H9 (cell line): ENCODE measurements around the gene MTCH1. TPM values are rescaled to one million over a fixed set of nuclear protein-coding genes. Genes with fewer than 3 reads are reported as not detected.

Experiments used
- DNase-seq: peaks from one replicate; pipeline ENCODE4 v3.0.0-alpha.2; 2017
- H2AFZ ChIP-seq: one replicate; pipeline ENCODE4 v1.6.1; 2013; ENCODE audit warnings: mild to moderate bottlenecking, low read length, control low read depth, moderate library complexity
- H2AK5ac ChIP-seq: 2 replicates; pipeline ENCODE4 v1.6.1; 2013; ENCODE audit warnings: low read length, control low read depth, mixed read lengths; ENCODE audit not compliant: insufficient read length
- H2BK120ac ChIP-seq: one replicate; pipeline ENCODE4 v1.6.1; 2013; ENCODE audit warnings: low read depth, mild to moderate bottlenecking, low read length, control low read depth, inconsistent platforms; ENCODE audit not compliant: poor library complexity, severe bottlenecking
- H2BK12ac ChIP-seq: 2 replicates; pipeline ENCODE4 v1.6.1; 2013; ENCODE audit warnings: low read length, control low read depth, mixed read lengths, low read depth; ENCODE audit not compliant: insufficient read length
- H2BK15ac ChIP-seq: 2 replicates; pipeline ENCODE4 v1.6.1; 2013; ENCODE audit warnings: low read depth, low read length, control low read depth
- H2BK20ac ChIP-seq: one replicate; pipeline ENCODE4 v1.6.1; 2013; ENCODE audit warnings: low read depth, mild to moderate bottlenecking, low read length, control low read depth, inconsistent platforms; ENCODE audit not compliant: poor library complexity, severe bottlenecking
- H2BK5ac ChIP-seq: 2 replicates; pipeline ENCODE4 v1.6.1; 2013; ENCODE audit warnings: low read length, control low read depth, mixed read lengths; ENCODE audit not compliant: insufficient read length
- H3K14ac ChIP-seq: 2 replicates; pipeline ENCODE4 v1.6.1; 2013; ENCODE audit warnings: low read length, control low read depth; ENCODE audit not compliant: insufficient read depth
- H3K18ac ChIP-seq: 2 replicates; pipeline ENCODE4 v1.6.1; 2013; ENCODE audit warnings: low read depth, mild to moderate bottlenecking, mixed read lengths, low read length, control low read depth; ENCODE audit not compliant: insufficient read length
- H3K23ac ChIP-seq: 2 replicates; pipeline ENCODE4 v1.6.1; 2013; ENCODE audit warnings: low read length, control low read depth, mixed read lengths, low read depth; ENCODE audit not compliant: insufficient read length
- H3K23me2 ChIP-seq: 2 replicates; pipeline ENCODE4 v1.6.1; 2013; ENCODE audit warnings: low read depth, mild to moderate bottlenecking, mixed read lengths, low read length, control low read depth; ENCODE audit not compliant: insufficient read length, poor library complexity, severe bottlenecking
- H3K27ac ChIP-seq: 2 replicates; pipeline ENCODE4 v1.5.1; 2013; ENCODE audit warnings: low read length, control low read depth, mixed read lengths, low read depth; ENCODE audit not compliant: insufficient read length
- H3K27me3 ChIP-seq: 2 replicates; pipeline ENCODE4 v1.6.1; 2013; ENCODE audit warnings: low read length, control low read depth, inconsistent platforms; ENCODE audit not compliant: insufficient read depth
- H3K4ac ChIP-seq: 2 replicates; pipeline ENCODE4 v1.6.1; 2013; ENCODE audit warnings: low read depth, mild to moderate bottlenecking, control low read depth, inconsistent platforms, low read length, moderate library complexity
- H3K4me1 ChIP-seq: 2 replicates; pipeline ENCODE4 v1.6.1; 2013; ENCODE audit warnings: low read length, control low read depth, inconsistent platforms; ENCODE audit not compliant: insufficient read depth
- H3K4me2 ChIP-seq: 2 replicates; pipeline ENCODE4 v1.6.1; 2013; ENCODE audit warnings: low read length, control low read depth, mixed read lengths; ENCODE audit not compliant: insufficient read length, insufficient read depth
- H3K56ac ChIP-seq: 2 replicates; pipeline ENCODE4 v1.6.1; 2013; ENCODE audit warnings: low read depth, mild to moderate bottlenecking, mixed read lengths, low read length, control low read depth; ENCODE audit not compliant: insufficient read length
- H3K79me1 ChIP-seq: 2 replicates; pipeline ENCODE4 v1.6.1; 2013; ENCODE audit warnings: low read depth, mild to moderate bottlenecking, moderate library complexity, low read length, control low read depth, inconsistent platforms; ENCODE audit not compliant: insufficient read depth, poor library complexity, severe bottlenecking
- H3K79me2 ChIP-seq: 2 replicates; pipeline ENCODE4 v1.6.1; 2013; ENCODE audit warnings: low read length, control low read depth, inconsistent platforms; ENCODE audit not compliant: insufficient read depth
- H3K9ac ChIP-seq: 2 replicates; pipeline ENCODE4 v1.6.1; 2013; ENCODE audit warnings: low read length, control low read depth, mixed read lengths; ENCODE audit not compliant: insufficient read length; ENCODE audit errors: extremely low read depth
- H3K9me3 ChIP-seq: one replicate; pipeline ENCODE4 v1.6.1; 2013; ENCODE audit warnings: low read depth, low read length, inconsistent platforms; ENCODE audit not compliant: control insufficient read depth
- H3T11ph ChIP-seq: one replicate; pipeline ENCODE4 v1.6.1; 2013; ENCODE audit warnings: mild to moderate bottlenecking, low read length, control low read depth, inconsistent platforms
- H4K20me1 ChIP-seq: one replicate; pipeline ENCODE4 v1.6.1; 2013; ENCODE audit not compliant: control insufficient read depth, insufficient read length, insufficient read depth
- H4K5ac ChIP-seq: 2 replicates; pipeline ENCODE4 v1.6.1; 2013; ENCODE audit warnings: low read depth, mild to moderate bottlenecking, mixed read lengths, low read length, control low read depth; ENCODE audit not compliant: insufficient read length
- H4K8ac ChIP-seq: replicated peaks from 2 replicates; pipeline ENCODE4 v1.6.1; 2013; ENCODE audit warnings: low read length, control low read depth, mixed read lengths, low read depth; ENCODE audit not compliant: insufficient read length
- H4K91ac ChIP-seq: 2 replicates; pipeline ENCODE4 v1.6.1; 2013; ENCODE audit warnings: low read depth, mild to moderate bottlenecking, moderate library complexity, mixed read lengths, low read length, control low read depth; ENCODE audit not compliant: insufficient read length
- H3K27ac Mint-ChIP-seq, 3 experiments: 2 replicates in 2 of 3; 3 replicates in 1 of 3; pipeline ENCODE4 v1.8.0; 2020 to 2021; ENCODE audit warnings: mixed read lengths in 3 of 3, mild to moderate bottlenecking in 1 of 3, moderate library complexity in 1 of 3
- H3K27me3 Mint-ChIP-seq: 2 replicates; pipeline ENCODE4 v1.8.0; 2021; ENCODE audit warnings: low read depth, mild to moderate bottlenecking, moderate library complexity, mixed read lengths
- H3K36me3 Mint-ChIP-seq, 3 experiments: 2 replicates in 2 of 3; 3 replicates in 1 of 3; pipeline ENCODE4 v1.8.0; 2020 to 2021; ENCODE audit warnings: low read depth in 3 of 3, mixed read lengths in 3 of 3; ENCODE audit not compliant: insufficient read depth in 1 of 3
- H3K4me1 Mint-ChIP-seq, 2 experiments: 2 replicates each; pipeline ENCODE4 v1.8.0; 2020; ENCODE audit warnings: mixed read lengths in 2 of 2
- H3K4me3 Mint-ChIP-seq, 2 experiments: 2 replicates in 1 of 2; 3 replicates in 1 of 2; pipeline ENCODE4 v1.8.0; 2020 to 2021; ENCODE audit warnings: mild to moderate bottlenecking in 2 of 2, mixed read lengths in 2 of 2, moderate library complexity in 1 of 2
- H3K9me3 Mint-ChIP-seq, 2 experiments: 2 replicates in 1 of 2; 3 replicates in 1 of 2; pipeline ENCODE4 v1.8.0; 2020; ENCODE audit warnings: mild to moderate bottlenecking in 2 of 2, mixed read lengths in 2 of 2, moderate library complexity in 1 of 2
- WGBS: extraction: QIAGEN DNeasy Blood & Tissue Kit; methylation state at CpG from one replicate; pipeline ENCODE4 v1.1.7; 2013; ENCODE audit warnings: missing lambda C conversion rate, low lambda C conversion rate, mixed read lengths; ENCODE audit not compliant: insufficient read length; ENCODE audit errors: extremely low coverage; 5-methylcytosine and 5-hydroxymethylcytosine counted together
- total RNA-seq: library from RNA; stranded (reverse); gene quantifications from 2 replicates; pipeline ENCODE4 v1.2.1, GENCODE V29; 2021
- TF ChIP-seq, protein P1 (sequence below): fragments of 200-600 bp; sonication (generic); conservative IDR thresholded peaks from 3 replicates; pipeline ENCODE4 v1.8.0; 2021; ENCODE audit warnings: antibody characterized with exemption, mild to moderate bottlenecking

Gene MTCH1
- total RNA-seq, 1 experiment from 2014 or later = 200 TPM

GRCh38 chr6:36957773-36958271 lies 28.2 kb downstream of the MTCH1 start:
- no peak overlapping the region for H2AK5ac ChIP-seq
- H3K27ac ChIP-seq = no peak overlapping the region
- H4K8ac ChIP-seq = no peak overlapping the region
- no peak overlapping the region for H2BK12ac ChIP-seq
- H3K4me2 ChIP-seq = no peak overlapping the region
- H3K27me3 Mint-ChIP-seq = no peaks in the 10 kb centered on the region
- no peak for DNase-seq
- TF ChIP-seq, protein P1, sequence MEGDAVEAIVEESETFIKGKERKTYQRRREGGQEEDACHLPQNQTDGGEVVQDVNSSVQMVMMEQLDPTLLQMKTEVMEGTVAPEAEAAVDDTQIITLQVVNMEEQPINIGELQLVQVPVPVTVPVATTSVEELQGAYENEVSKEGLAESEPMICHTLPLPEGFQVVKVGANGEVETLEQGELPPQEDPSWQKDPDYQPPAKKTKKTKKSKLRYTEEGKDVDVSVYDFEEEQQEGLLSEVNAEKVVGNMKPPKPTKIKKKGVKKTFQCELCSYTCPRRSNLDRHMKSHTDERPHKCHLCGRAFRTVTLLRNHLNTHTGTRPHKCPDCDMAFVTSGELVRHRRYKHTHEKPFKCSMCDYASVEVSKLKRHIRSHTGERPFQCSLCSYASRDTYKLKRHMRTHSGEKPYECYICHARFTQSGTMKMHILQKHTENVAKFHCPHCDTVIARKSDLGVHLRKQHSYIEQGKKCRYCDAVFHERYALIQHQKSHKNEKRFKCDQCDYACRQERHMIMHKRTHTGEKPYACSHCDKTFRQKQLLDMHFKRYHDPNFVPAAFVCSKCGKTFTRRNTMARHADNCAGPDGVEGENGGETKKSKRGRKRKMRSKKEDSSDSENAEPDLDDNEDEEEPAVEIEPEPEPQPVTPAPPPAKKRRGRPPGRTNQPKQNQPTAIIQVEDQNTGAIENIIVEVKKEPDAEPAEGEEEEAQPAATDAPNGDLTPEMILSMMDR = no peak
- no peaks in the 10 kb centered on the region for H4K20me1 ChIP-seq
- H3K27ac Mint-ChIP-seq = peak overlapping the region in 1 of 3 experiments; percentile 27; a peak in 1 of 7 replicates
- H3K4ac ChIP-seq = no peak overlapping the region
- H4K5ac ChIP-seq = no peak overlapping the region
- no peak overlapping the region for H3K4me3 Mint-ChIP-seq
- H3K79me2 ChIP-seq = no peaks in the 10 kb centered on the region
- no peaks in the 10 kb centered on the region for H3K9me3 Mint-ChIP-seq
- H2BK120ac ChIP-seq = no peak overlapping the region
- no peak overlapping the region for H3K14ac ChIP-seq
- no peak overlapping the region for H2BK5ac ChIP-seq
- no peak overlapping the region for H2AFZ ChIP-seq
- no CpG with 5 or more reads among the region's 9 CpGs for WGBS
- H2BK15ac ChIP-seq = no peak overlapping the region
- no peaks in the 10 kb centered on the region for H3K9me3 ChIP-seq
- no peak overlapping the region for H4K91ac ChIP-seq
- H3K4me1 Mint-ChIP-seq = peaks cover 11 to 13% of the 10 kb centered on the region in 2 experiments
- no peaks in the 10 kb centered on the region for H3K4me1 ChIP-seq
- no peak overlapping the region for H3K56ac ChIP-seq
- no peaks in the 10 kb centered on the region for H3K36me3 Mint-ChIP-seq
- no peak overlapping the region for H3T11ph ChIP-seq
- no peaks in the 10 kb centered on the region for H3K27me3 ChIP-seq
- no peak overlapping the region for H3K18ac ChIP-seq
- no peaks in the 10 kb centered on the region for H3K79me1 ChIP-seq
- no peak overlapping the region for H2BK20ac ChIP-seq
- no peak overlapping the region for H3K9ac ChIP-seq
- no peaks in the 10 kb centered on the region for H3K23me2 ChIP-seq
- no peak overlapping the region for H3K23ac ChIP-seq
